DND-41 (cell line): ENCODE data around the gene ME2.

Source experiments
- CTCF ChIP-seq: IDR thresholded peaks from 2 replicates; pipeline ENCODE4 v1.5.1; 2012; ENCODE audit warnings: borderline replicate concordance, low read length, moderate library complexity, mild to moderate bottlenecking; ENCODE audit not compliant: poor library complexity, severe bottlenecking; ENCODE audit errors: extremely low read depth
- EZH2 ChIP-seq: IDR thresholded peaks from 3 replicates; pipeline ENCODE4 v1.6.1; 2012; ENCODE audit warnings: borderline replicate concordance, low read depth, mild to moderate bottlenecking, moderate library complexity, low read length, inconsistent platforms; ENCODE audit not compliant: severe bottlenecking

GRCh38 chr18:50839996-50840395 is 38.9 kb upstream of the ME2 start:
- TF ChIP-seq CTCF (no peak), EZH2 (no peak)
